DOHH2 (cell line): Measurements from ENCODE around the gene TSEN2.

Experiments used
- H3F3A ChIP-seq: fragments of 200-600 bp; sonication (generic), shearing (Covaris generic); 2 replicates; pipeline ENCODE4 v1.6.0; 2016; ENCODE audit warnings: antibody characterized with exemption, mild to moderate bottlenecking; ENCODE audit not compliant: control insufficient read depth, insufficient read depth
- H3K27ac ChIP-seq: fragments of 200-600 bp; sonication (generic); 2 replicates; pipeline ENCODE4 v1.5.1; 2014; ENCODE audit warnings: low read depth, mild to moderate bottlenecking, low read length, moderate library complexity
- H3K27me3 ChIP-seq: fragments of 200-600 bp; sonication (generic); 2 replicates; pipeline ENCODE4 v1.6.1; 2014; ENCODE audit warnings: mild to moderate bottlenecking, low read length, mixed read lengths; ENCODE audit not compliant: control insufficient read depth
- H3K36me3 ChIP-seq: fragments of 200-600 bp; sonication (generic); 2 replicates; pipeline ENCODE4 v1.6.1; 2014; ENCODE audit warnings: mild to moderate bottlenecking, low read length, moderate library complexity, mixed read lengths; ENCODE audit not compliant: control insufficient read depth
- H3K4me1 ChIP-seq: fragments of 200-600 bp; sonication (generic); 2 replicates; pipeline ENCODE4 v1.6.1; 2014; ENCODE audit warnings: mild to moderate bottlenecking, low read length, mixed read lengths; ENCODE audit not compliant: control insufficient read depth
- H3K4me2 ChIP-seq: fragments of 200-600 bp; sonication (generic); 2 replicates; pipeline ENCODE4 v1.6.0; 2014; ENCODE audit warnings: mild to moderate bottlenecking, low read length, moderate library complexity
- H3K4me3 ChIP-seq: fragments of 200-600 bp; sonication (generic); 2 replicates; pipeline ENCODE4 v1.5.1; 2014; ENCODE audit warnings: mild to moderate bottlenecking, low read length, mixed read lengths
- H3K79me2 ChIP-seq: fragments of 200-600 bp; sonication (generic); 2 replicates; pipeline ENCODE4 v1.6.1; 2014; ENCODE audit warnings: mild to moderate bottlenecking, low read length, mixed read lengths; ENCODE audit not compliant: control insufficient read depth
- H3K9me2 ChIP-seq: fragments of 200-600 bp; sonication (generic); replicated peaks from 2 replicates; pipeline ENCODE4 v1.6.1; 2014; ENCODE audit warnings: mild to moderate bottlenecking, low read length, mixed read lengths; ENCODE audit not compliant: control insufficient read depth
- H3K9me3 ChIP-seq: fragments of 200-600 bp; sonication (generic); 2 replicates; pipeline ENCODE4 v1.6.1; 2014; ENCODE audit warnings: antibody characterized with exemption, low read length, mixed read lengths; ENCODE audit not compliant: control insufficient read depth, insufficient read depth
- H4K20me1 ChIP-seq: fragments of 200-600 bp; sonication (generic); 2 replicates; pipeline ENCODE4 v1.6.0; 2014; ENCODE audit warnings: low read depth, mild to moderate bottlenecking, antibody characterized with exemption, low read length, moderate library complexity; ENCODE audit not compliant: control insufficient read depth, insufficient read depth
- EZH2phosphoT487 ChIP-seq: fragments of 200-600 bp; sonication (generic); IDR thresholded peaks from 2 replicates; pipeline ENCODE4 v1.6.1; 2017; ENCODE audit warnings: borderline replicate concordance, mild to moderate bottlenecking, antibody characterized with exemption, low read length, moderate library complexity, mixed read lengths
- TF ChIP-seq, protein P1 (sequence below): fragments of 200-600 bp; sonication (generic); IDR thresholded peaks from one replicate; pipeline ENCODE4 v1.5.1; 2014; ENCODE audit warnings: antibody characterized with exemption, mild to moderate bottlenecking, low read depth, low read length; ENCODE audit not compliant: poor library complexity, severe bottlenecking

TSEN2 gene

DNA sequence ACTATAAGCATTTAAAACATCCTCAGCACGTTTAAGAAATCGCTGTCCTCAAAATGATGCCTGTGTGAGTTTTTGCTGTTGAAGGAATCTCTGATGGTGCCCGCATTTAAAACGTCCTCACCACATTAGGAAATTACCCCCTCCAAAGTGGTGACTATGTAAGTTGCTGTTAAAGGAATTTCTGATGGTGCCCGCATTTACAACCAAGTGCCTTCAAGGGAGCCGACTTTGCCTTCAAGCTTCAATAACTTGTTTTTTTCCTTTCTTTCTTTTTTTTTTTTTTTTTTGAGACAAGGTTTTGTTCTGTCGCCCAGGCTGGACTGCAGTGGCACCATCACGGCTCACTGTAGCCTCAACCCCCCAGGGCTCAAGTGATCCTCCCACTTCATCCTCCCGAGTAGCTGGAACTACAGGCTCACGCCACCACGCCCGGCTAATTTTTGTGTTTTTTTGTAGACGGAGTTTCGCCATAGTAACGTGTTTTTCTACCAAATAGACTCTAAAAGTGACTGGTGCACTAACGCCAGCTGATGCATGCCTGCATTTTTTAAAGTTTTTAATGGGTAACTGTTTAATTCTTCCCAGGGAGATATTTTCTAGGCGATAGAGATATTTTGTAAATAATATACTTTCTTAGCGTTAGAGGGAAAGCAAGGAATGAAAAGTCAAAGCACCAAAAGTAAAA is 19.0 kb upstream of the TSEN2 start:
- Histone ChIP-seq H3K79me2 (no peaks in the 10 kb centered on the region), H3K27ac (no peak overlapping the region), H4K20me1 (no peaks in the 10 kb centered on the region), H3K9me3 (no peaks in the 10 kb centered on the region), H3K4me3 (no peak overlapping the region), H3K36me3 (no peaks in the 10 kb centered on the region), H3F3A (no peaks in the 10 kb centered on the region), H3K4me1 (no peaks in the 10 kb centered on the region), H3K9me2 (no peaks in the 10 kb centered on the region), H3K27me3 (no peaks in the 10 kb centered on the region; the same call in 1 of the 2 replicates), H3K4me2 (no peak overlapping the region)
- no peak for TF ChIP-seq EZH2phosphoT487
- TF ChIP-seq, protein P1, sequence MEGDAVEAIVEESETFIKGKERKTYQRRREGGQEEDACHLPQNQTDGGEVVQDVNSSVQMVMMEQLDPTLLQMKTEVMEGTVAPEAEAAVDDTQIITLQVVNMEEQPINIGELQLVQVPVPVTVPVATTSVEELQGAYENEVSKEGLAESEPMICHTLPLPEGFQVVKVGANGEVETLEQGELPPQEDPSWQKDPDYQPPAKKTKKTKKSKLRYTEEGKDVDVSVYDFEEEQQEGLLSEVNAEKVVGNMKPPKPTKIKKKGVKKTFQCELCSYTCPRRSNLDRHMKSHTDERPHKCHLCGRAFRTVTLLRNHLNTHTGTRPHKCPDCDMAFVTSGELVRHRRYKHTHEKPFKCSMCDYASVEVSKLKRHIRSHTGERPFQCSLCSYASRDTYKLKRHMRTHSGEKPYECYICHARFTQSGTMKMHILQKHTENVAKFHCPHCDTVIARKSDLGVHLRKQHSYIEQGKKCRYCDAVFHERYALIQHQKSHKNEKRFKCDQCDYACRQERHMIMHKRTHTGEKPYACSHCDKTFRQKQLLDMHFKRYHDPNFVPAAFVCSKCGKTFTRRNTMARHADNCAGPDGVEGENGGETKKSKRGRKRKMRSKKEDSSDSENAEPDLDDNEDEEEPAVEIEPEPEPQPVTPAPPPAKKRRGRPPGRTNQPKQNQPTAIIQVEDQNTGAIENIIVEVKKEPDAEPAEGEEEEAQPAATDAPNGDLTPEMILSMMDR, result no peak

DNA sequence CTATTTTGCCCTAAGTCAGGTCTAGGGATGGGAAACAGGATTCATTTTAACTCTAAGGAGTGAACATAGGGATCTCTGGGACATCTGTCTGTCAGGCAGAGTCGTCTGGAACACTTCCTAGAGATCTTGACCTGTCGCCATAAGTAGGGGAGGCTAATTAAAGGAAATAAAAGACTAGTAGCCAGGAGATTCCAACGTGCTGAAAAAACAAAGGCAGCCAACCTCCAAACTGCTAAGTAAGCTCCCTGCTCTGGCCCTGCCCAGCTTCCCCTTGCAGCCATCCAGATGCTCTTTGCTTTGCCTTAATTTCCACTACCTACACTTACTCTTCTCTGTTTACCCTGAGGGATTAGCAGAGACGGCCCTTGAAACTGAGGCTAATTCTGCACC is 18.4 kb upstream of the TSEN2 start:
- Histone ChIP-seq H3K4me3 (no peak overlapping the region), H3F3A (no peaks in the 10 kb centered on the region), H3K79me2 (no peaks in the 10 kb centered on the region), H3K36me3 (no peaks in the 10 kb centered on the region), H4K20me1 (no peaks in the 10 kb centered on the region), H3K9me2 (no peaks in the 10 kb centered on the region), H3K4me2 (no peak overlapping the region), H3K4me1 (no peaks in the 10 kb centered on the region), H3K9me3 (no peaks in the 10 kb centered on the region), H3K27ac (no peak overlapping the region), H3K27me3 (peaks cover 2% of the 10 kb centered on the region; the same call in 1 of the 2 replicates)
- no peak for TF ChIP-seq EZH2phosphoT487
- TF ChIP-seq, protein P1, result no peak

DNA sequence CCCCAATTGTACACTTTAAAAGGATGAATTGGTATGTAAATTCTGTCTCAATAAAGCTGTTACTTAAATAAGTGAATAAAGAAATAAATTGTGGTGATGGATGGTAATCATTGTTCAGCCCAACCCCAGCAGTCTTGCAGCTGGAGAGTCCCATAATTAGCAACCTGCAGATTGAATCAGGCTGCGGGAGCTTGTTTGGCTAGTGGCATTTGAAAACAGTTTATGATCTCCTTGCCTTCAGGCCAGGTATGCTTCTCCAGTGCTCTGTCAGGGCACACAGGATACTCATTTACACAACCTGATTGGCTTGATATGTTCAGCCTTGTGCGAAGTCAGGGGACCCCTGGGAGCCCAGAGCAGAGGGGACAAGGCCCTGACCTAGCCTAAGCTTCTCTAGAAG is 16.5 kb upstream of the TSEN2 start:
- H3F3A ChIP-seq, result no peaks in the 10 kb centered on the region
- no peak overlapping the region for H3K4me2 ChIP-seq
- H4K20me1 ChIP-seq, result no peaks in the 10 kb centered on the region
- H3K4me3 ChIP-seq, result no peak overlapping the region
- TF ChIP-seq, protein P1, result no peak
- TF ChIP-seq EZH2phosphoT487, result no peak
- no peaks in the 10 kb centered on the region for H3K9me2 ChIP-seq
- no peaks in the 10 kb centered on the region for H3K9me3 ChIP-seq
- no peak overlapping the region for H3K27ac ChIP-seq
- no peaks in the 10 kb centered on the region for H3K79me2 ChIP-seq
- no peaks in the 10 kb centered on the region for H3K4me1 ChIP-seq
- H3K27me3 ChIP-seq, result peaks cover 15% of the 10 kb centered on the region
- H3K36me3 ChIP-seq, result no peaks in the 10 kb centered on the region
